Measurements from ENCODE around the gene CHID1. TPM values are rescaled to one million over a fixed set of nuclear protein-coding genes. Genes with fewer than 3 reads are reported as not detected.

The CHID1 gene
- total RNA-seq, 4 donors from 2014 or later: 37.4 to 55.4 (median 47.2) TPM

DNA sequence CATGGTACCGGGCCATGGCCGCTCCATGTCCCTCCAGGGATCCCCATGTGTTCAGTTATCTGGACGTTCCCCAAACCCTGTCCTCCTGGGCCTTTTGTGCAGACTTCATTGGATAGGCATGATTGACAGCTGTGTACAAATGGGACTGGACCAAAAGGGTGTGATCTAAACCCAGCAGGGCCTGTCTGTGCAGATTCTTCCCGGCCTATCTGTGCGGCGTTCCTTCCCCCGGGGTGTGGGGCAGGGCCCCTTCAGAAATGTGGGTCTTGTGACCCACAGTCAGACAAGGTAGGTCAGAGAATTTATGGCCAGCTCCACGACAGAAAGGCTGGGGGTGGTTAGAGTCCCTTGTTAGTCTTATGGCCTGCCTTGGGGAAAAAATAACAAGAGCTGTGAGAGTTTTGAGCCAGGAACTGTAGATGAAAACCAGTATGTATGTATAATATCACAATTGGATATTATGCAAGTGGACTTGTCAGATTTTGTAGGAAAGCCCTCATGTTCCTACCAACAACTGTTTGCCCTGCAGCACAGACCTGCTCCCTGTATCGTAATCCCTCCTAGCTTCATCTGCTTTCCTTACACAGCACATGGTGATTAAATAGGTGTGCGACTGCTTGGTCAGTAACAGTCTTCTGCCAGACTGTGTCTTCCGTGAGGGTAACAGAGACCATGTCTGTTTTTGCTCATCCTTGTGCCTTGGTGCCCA is 46.8 kb upstream of the CHID1 start:
- no peak for DNase-seq (ENCODE audit: extremely low spot score)
- WGBS: 93% methylated on average over 9 of the region's 11 CpGs
- Histone ChIP-seq H3K27ac (replicated peaks in 1 of 4) (no peak overlapping the region), H3K9me3 (no peaks in the 10 kb centered on the region), H3K4me1 (peaks cover 0 to 47% (median 26%) of the 10 kb centered on the region in 4 donors), H3K27me3 (no peaks in the 10 kb centered on the region), H3K4me3 (no peak overlapping the region), H3K36me3 (peaks cover 16 to 59% (median 38%) of the 10 kb centered on the region in 4 donors)
- TF ChIP-seq POLR2A (IDR thresholded peaks at IDR 0.05; ENCODE audit: low read depth): no peak
- TF ChIP-seq POLR2AphosphoS5 (IDR thresholded peaks at IDR 0.05): no peak
- TF ChIP-seq, protein P1, sequence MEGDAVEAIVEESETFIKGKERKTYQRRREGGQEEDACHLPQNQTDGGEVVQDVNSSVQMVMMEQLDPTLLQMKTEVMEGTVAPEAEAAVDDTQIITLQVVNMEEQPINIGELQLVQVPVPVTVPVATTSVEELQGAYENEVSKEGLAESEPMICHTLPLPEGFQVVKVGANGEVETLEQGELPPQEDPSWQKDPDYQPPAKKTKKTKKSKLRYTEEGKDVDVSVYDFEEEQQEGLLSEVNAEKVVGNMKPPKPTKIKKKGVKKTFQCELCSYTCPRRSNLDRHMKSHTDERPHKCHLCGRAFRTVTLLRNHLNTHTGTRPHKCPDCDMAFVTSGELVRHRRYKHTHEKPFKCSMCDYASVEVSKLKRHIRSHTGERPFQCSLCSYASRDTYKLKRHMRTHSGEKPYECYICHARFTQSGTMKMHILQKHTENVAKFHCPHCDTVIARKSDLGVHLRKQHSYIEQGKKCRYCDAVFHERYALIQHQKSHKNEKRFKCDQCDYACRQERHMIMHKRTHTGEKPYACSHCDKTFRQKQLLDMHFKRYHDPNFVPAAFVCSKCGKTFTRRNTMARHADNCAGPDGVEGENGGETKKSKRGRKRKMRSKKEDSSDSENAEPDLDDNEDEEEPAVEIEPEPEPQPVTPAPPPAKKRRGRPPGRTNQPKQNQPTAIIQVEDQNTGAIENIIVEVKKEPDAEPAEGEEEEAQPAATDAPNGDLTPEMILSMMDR (IDR thresholded peaks at IDR 0.05): no peak
- no peak for TF ChIP-seq EP300 (IDR thresholded peaks at IDR 0.05)
- intact Hi-C loops (cut with DNase I): no loop called here

DNA sequence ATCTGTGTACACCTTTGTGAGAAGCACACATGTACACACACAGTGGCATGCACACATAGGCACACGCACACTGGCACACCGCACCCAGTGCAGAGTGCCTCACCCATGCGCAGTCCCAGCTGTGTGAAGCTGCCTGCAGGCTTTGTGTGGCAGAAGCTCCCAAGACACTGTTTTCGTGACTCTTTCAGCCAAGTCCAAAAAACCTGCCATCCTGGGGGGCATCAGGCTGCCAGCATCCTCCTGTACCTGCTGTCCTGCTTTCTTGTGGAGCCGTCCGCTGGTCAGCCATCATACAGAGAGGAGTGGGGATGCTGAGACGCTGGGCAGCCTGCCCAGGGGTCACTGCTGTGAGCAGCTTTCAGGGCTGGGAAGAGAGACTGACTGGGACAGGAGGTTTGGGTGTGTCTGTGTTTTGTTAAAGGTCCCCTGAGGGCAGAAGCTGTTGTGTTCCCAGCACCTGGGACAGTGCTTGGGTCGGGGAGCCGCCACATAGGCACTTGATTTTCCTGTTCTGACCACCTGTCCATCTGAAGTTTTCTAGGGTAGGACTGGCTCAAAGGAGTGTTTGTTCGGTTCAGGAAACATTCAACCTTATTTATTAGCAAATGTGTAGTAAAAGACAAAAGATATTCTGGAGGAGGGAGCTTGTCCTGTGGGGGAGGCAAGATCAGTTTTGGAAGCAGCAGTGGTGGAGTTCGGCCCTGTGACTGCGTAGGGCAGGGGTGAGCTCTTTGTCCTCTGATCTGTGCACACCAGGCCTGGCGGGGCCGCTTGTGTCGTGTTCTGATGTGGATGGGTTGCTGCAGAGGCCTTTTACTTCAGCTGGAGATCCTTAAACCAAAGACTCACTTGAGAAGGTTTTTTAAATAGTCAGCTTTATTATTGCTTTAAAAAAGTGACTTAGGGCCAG is 44.8 kb upstream of the CHID1 start:
- Histone ChIP-seq H3K27me3 (no peaks in the 10 kb centered on the region), H3K4me3 (no peak overlapping the region), H3K36me3 (peaks cover 9 to 39% (median 22%) of the 10 kb centered on the region in 4 donors), H3K27ac (replicated peaks in 1 of 4) (no peak overlapping the region), H3K9me3 (no peaks in the 10 kb centered on the region), H3K4me1 (peaks cover 0 to 52% (median 32%) of the 10 kb centered on the region in 4 donors)
- 80% methylated on average over 15 of the region's 15 CpGs for WGBS
- DNase-seq (ENCODE audit: extremely low spot score): no peak
- TF ChIP-seq POLR2AphosphoS5 (IDR thresholded peaks at IDR 0.05) (no peak), POLR2A (IDR thresholded peaks at IDR 0.05; ENCODE audit: low read depth) (no peak), EP300 (IDR thresholded peaks at IDR 0.05) (no peak)
- TF ChIP-seq, protein P1 (IDR thresholded peaks at IDR 0.05): no peak
- intact Hi-C loops (cut with DNase I): no loop called here

DNA sequence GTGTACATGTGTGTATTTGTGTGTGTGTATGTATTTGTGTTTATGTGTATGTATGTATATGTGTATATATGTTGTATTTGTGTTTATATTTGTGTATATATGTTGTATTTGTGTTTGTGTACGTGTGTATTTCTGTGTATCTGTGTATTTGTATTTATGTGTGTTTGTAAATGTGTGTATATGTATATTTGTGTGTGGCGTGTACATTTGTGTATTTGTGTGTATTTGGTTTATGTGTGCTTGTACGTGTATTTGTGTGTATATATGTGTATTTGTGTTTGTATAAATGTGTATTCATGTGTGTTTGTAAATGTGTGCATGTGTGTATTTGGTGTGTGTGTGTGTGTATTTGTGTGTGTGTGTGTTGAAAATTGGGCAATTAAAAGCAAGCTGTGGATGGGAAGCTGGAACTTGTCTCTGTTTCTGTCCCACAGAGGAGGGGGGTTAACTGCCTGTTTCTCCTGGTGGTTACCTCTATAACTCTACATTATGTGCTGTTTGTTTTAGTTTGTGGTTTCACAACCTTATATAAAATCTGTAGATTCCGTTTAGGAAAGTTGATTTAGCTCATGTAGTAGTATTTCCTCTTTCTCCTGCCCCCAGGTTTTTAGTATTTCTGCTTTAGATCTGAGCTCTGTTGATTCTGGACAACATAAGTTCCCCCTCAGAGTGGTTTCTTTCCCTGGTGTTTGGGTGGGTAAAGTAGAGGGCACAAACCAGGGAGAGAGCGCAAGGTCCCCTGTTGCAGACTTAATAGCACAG is 44.0 kb upstream of the CHID1 start:
- WGBS: 77% methylated on average over 5 of the region's 5 CpGs
- H3K4me1 ChIP-seq: peaks cover 0 to 52% (median 32%) of the 10 kb centered on the region in 4 donors

DNA sequence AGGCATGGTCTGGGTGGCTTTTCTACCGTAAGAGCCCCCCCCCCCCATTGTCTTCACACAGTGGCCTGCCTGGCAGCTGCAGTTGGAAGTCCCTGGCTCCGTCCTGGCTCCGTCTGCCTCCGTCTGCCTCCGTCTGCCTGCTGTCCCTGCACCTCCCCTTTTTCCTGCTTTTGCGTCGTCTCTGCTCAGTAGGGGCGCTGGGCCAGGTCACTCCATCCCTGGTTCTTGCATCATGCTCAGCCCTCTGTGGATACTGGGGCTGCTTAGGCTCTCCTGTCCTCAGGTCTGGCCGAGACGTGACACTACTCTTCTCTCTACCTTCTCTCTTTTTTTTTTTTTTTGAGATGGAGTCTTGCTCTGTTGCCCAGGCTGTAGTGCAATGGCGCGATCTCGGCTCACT is 42.9 kb upstream of the CHID1 start:
- H3K4me1 ChIP-seq: peaks cover 0 to 52% (median 32%) of the 10 kb centered on the region in 4 donors
- peaks cover 0 to 32% (median 10%) of the 10 kb centered on the region in 4 donors for H3K36me3 ChIP-seq
- H3K9me3 ChIP-seq: peaks cover 0 to 12% (median 4%) of the 10 kb centered on the region in 4 donors
- 83% methylated on average over 13 of the region's 13 CpGs for WGBS
- TF ChIP-seq POLR2A (IDR thresholded peaks at IDR 0.05; ENCODE audit: low read depth) (no peak), POLR2AphosphoS5 (IDR thresholded peaks at IDR 0.05) (no peak), EP300 (IDR thresholded peaks at IDR 0.05) (no peak)
- TF ChIP-seq, protein P1 (IDR thresholded peaks at IDR 0.05): no peak
- H3K4me3 ChIP-seq: no peak overlapping the region
- H3K27ac ChIP-seq (replicated peaks in 1 of 4): no peak overlapping the region
- intact Hi-C loops (cut with DNase I): no loop called here
- H3K27me3 ChIP-seq: no peaks in the 10 kb centered on the region
- no peak for DNase-seq (ENCODE audit: extremely low spot score)

More for the DNA sequence above, 44.0 kb upstream of the CHID1 start:
- DNase-seq (ENCODE audit: extremely low spot score): no peak
- no peaks in the 10 kb centered on the region for H3K27me3 ChIP-seq
- intact Hi-C loops (cut with DNase I): no loop called here
- TF ChIP-seq POLR2A (IDR thresholded peaks at IDR 0.05; ENCODE audit: low read depth): no peak
- TF ChIP-seq, protein P1 (IDR thresholded peaks at IDR 0.05): no peak
- TF ChIP-seq POLR2AphosphoS5 (IDR thresholded peaks at IDR 0.05): no peak
- no peak for TF ChIP-seq EP300 (IDR thresholded peaks at IDR 0.05)
- no peak overlapping the region for H3K4me3 ChIP-seq
- H3K9me3 ChIP-seq: peaks cover 0 to 4% (median 2%) of the 10 kb centered on the region in 4 donors
- H3K27ac ChIP-seq (replicated peaks in 1 of 4): no peak overlapping the region
- H3K36me3 ChIP-seq: peaks cover 2 to 33% (median 13%) of the 10 kb centered on the region in 4 donors

All from esophagus muscularis mucosa (tissue), 4 donors.